Measurements from ENCODE around the gene A1CF.
"Not testable (repeated sequence)": the region's sequence is repeated elsewhere in the genome, so short reads cannot be mapped to it uniquely, and the experiment has no call there.

A1CF gene
- 0 to 4.0 (median 0) reads per million in 17 experiments for total RNA-seq

GRCh38 chr10:50885097-50885859 is at the start of gene A1CF:
TSS of gene A1CF (minus strand) at chr10:50885627. CDS start at chr10:50859940, 25,687 bp downstream.
- no peak for DNase-seq

- DNase-seq = no peak
Observed at GRCh38 chr10:50931948-50932431, 46.6 kb upstream of the A1CF start.

- no peak for DNase-seq
Observed at GRCh38 chr10:50929670-50930069, 44.2 kb upstream of the A1CF start.

GRCh38 chr10:50928190-50928552 is 42.7 kb upstream of the A1CF start:
- no peak for DNase-seq

- no peak for DNase-seq
Observed at GRCh38 chr10:50927522-50928189, 42.2 kb upstream of the A1CF start.

- DNase-seq = not testable (repeated sequence)
Observed at GRCh38 chr10:50923471-50923870, 38.0 kb upstream of the A1CF start.

- DNase-seq = no peak
Observed at GRCh38 chr10:50919010-50919409, 33.6 kb upstream of the A1CF start.

- no peak for DNase-seq
Observed at GRCh38 chr10:50918529-50918928, 33.1 kb upstream of the A1CF start.

GRCh38 chr10:50917486-50917885 is 32.1 kb upstream of the A1CF start:
- DNase-seq = no peak

- no peak for DNase-seq
Observed at GRCh38 chr10:50909334-50910014, 24.0 kb upstream of the A1CF start.

GRCh38 chr10:50908366-50908765 is 22.9 kb upstream of the A1CF start:
- DNase-seq = no peak

- not testable (repeated sequence) for DNase-seq
Observed at GRCh38 chr10:50905797-50906196, 20.4 kb upstream of the A1CF start.

- DNase-seq = no peak
Observed at GRCh38 chr10:50896721-50897120, 11.3 kb upstream of the A1CF start.

- DNase-seq = no peak
Observed at GRCh38 chr10:50894312-50894711, 8.9 kb upstream of the A1CF start.

- DNase-seq = no peak
Observed at GRCh38 chr10:50892467-50892866, 7.0 kb upstream of the A1CF start.

- DNase-seq = no peak
Observed at GRCh38 chr10:50884302-50884701, 1.1 kb downstream of the A1CF start.

GRCh38 chr10:50883629-50884028 is 1.8 kb downstream of the A1CF start:
- DNase-seq = no peak

- DNase-seq = no peak
Observed at GRCh38 chr10:50882540-50882983, 2.9 kb downstream of the A1CF start.

- DNase-seq = not testable (repeated sequence)
Observed at GRCh38 chr10:50881046-50881445, 4.4 kb downstream of the A1CF start.

- DNase-seq = no peak
Observed at GRCh38 chr10:50876429-50876828, 9.0 kb downstream of the A1CF start.

- DNase-seq = no peak
Observed at GRCh38 chr10:50874723-50875122, 10.7 kb downstream of the A1CF start.

GRCh38 chr10:50866317-50866716 is 19.1 kb downstream of the A1CF start:
- no peak for DNase-seq

- no peak for DNase-seq
Observed at GRCh38 chr10:50862719-50863118, 22.7 kb downstream of the A1CF start.

Data from suppressor macrophage (primary cell).